Measurements from ENCODE around the gene RALA. TPM values are rescaled to one million over a fixed set of nuclear protein-coding genes. Genes with fewer than 3 reads are reported as not detected.

The RALA gene
- total RNA-seq, 1 experiment from 2014 or later: 27.3 TPM

DNA sequence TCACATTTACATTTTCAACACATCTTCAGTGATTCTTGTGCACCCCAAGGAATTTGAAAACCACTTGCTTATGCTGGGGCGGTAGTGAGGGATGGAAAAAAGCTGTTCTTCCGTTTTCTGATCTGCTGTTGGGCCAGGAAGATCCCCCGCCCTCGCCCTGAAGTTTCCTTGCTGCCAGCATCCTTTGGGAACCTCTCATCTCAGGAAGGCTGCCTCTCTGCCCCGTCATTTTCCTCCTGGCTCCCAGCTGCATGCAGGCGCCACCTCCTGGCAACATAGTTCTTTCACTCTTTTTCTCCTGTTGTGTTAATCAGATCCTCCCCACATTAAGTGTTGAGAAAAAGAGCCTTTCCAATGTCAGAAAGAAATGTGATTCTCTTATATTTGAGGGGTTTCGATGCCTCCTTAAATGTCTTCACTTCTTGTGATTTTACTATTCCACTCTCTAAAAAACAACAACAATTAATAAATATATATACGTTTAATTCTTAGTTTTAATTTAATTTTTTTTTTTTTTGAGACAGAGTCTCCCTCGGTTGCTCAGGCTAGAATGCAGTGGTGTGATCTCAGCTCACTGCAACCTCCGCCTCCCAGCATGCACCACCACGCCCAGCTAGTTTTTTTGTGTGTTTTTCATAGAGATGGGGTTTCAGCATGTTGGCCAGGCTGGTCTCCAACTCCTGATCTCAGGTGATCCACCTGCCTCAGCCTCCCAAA, 122.9 kb downstream of the RALA start:
- Histone ChIP-seq H4K20me1 (ENCODE audit: insufficient read depth) (no peaks in the 10 kb centered on the region), H3K79me2 (ENCODE audit: insufficient read depth, low read length) (no peaks in the 10 kb centered on the region), H2AFZ (ENCODE audit: low read depth, low read length, poor library complexity, severe bottlenecking) (no peak overlapping the region), H3K36me3 (ENCODE audit: control insufficient read depth in 1 of 2, insufficient read depth in 2 of 2, low read length in 2 of 2) (no peaks in the 10 kb centered on the region), H3K27me3 (ENCODE audit: insufficient read depth, low read length) (no peaks in the 10 kb centered on the region), H3K4me2 (ENCODE audit: low read length) (peak overlapping the region; percentile 18; the same call in 1 of the 2 replicates), H3K4me3 (replicated peaks in 1 of 2; ENCODE audit: low read depth in 1 of 2, low read length in 2 of 2) (no peak overlapping the region), H3K9me2 (ENCODE audit: insufficient read depth) (no peaks in the 10 kb centered on the region), H3K9me3 (ENCODE audit: control insufficient read depth in 1 of 2, insufficient read depth in 1 of 2, low read depth in 1 of 2, low read length in 2 of 2) (no peaks in the 10 kb centered on the region), H3K4me1 (ENCODE audit: control insufficient read depth in 1 of 2, insufficient read depth in 2 of 2, low read length in 2 of 2) (peaks cover 7 to 26% of the 10 kb centered on the region in 2 experiments; a peak in 3 of 4 replicates), H3K9ac (ENCODE audit: low read length) (no peak overlapping the region), H3K27ac (ENCODE audit: low read depth, low read length) (no peak overlapping the region)
- peak; percentile 47 for DNase-seq (ENCODE audit: low read depth, low spot score)
- CTCF ChIA-PET: interaction anchor here (0.9 to 6.2 kb wide), 2 partner anchors 13 to 165 kb away, joined by 3 to 112 read pairs; no protein-coding TSS in a partner anchor
- TF ChIP-seq, protein P1, sequence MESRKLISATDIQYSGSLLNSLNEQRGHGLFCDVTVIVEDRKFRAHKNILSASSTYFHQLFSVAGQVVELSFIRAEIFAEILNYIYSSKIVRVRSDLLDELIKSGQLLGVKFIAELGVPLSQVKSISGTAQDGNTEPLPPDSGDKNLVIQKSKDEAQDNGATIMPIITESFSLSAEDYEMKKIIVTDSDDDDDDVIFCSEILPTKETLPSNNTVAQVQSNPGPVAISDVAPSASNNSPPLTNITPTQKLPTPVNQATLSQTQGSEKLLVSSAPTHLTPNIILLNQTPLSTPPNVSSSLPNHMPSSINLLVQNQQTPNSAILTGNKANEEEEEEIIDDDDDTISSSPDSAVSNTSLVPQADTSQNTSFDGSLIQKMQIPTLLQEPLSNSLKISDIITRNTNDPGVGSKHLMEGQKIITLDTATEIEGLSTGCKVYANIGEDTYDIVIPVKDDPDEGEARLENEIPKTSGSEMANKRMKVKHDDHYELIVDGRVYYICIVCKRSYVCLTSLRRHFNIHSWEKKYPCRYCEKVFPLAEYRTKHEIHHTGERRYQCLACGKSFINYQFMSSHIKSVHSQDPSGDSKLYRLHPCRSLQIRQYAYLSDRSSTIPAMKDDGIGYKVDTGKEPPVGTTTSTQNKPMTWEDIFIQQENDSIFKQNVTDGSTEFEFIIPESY (IDR thresholded peaks at IDR 0.05; ENCODE audit: extremely low read depth, insufficient replicate concordance, low read length): no peak
- no peak for TF ChIP-seq ZFX (IDR thresholded peaks at IDR 0.05)
- TF ChIP-seq, protein P2, sequence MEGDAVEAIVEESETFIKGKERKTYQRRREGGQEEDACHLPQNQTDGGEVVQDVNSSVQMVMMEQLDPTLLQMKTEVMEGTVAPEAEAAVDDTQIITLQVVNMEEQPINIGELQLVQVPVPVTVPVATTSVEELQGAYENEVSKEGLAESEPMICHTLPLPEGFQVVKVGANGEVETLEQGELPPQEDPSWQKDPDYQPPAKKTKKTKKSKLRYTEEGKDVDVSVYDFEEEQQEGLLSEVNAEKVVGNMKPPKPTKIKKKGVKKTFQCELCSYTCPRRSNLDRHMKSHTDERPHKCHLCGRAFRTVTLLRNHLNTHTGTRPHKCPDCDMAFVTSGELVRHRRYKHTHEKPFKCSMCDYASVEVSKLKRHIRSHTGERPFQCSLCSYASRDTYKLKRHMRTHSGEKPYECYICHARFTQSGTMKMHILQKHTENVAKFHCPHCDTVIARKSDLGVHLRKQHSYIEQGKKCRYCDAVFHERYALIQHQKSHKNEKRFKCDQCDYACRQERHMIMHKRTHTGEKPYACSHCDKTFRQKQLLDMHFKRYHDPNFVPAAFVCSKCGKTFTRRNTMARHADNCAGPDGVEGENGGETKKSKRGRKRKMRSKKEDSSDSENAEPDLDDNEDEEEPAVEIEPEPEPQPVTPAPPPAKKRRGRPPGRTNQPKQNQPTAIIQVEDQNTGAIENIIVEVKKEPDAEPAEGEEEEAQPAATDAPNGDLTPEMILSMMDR (IDR thresholded peaks at IDR 0.05 in 2 of 3, conservative IDR thresholded peaks at IDR 0.05 in 1 of 3; ENCODE audit: borderline replicate concordance in 1 of 3, insufficient read depth in 1 of 3, low read depth in 2 of 3, low read length in 2 of 3): peak; percentile 82 to 86 (median 83)
- peak; percentile 90 for TF ChIP-seq RAD21 (IDR thresholded peaks at IDR 0.05; ENCODE audit: low read depth)
- intact Hi-C loops (cut with micrococcal nuclease): loop anchor here (1.0 to 5.0 kb wide), 2 partner anchors 124 to 166 kb away; partner anchors contain the start of gene RALA
- POLR2A ChIA-PET: interaction anchor here (1.0 to 2.2 kb wide), 2 partner anchors 165 to 167 kb away, joined by 3 to 8 read pairs; no protein-coding TSS in a partner anchor
- RAD21 ChIA-PET (ENCODE audit: low non-redundant PET in 1 of 2, low total read pairs in 2 of 2, uncharacterized antibody in 2 of 2, unreplicated experiment in 2 of 2): interaction anchor here (0.9 to 3.0 kb wide), 3 partner anchors 165 to 166 kb away, joined by 3 to 15 read pairs (median 7); no protein-coding TSS in a partner anchor
- ATAC-seq: peak; percentile 78
- no TSS peak for BruUV-seq (replicated peaks)
